ENCODE results near the gene RASGEF1B. TPM values are rescaled to one million over a fixed set of nuclear protein-coding genes. Genes with fewer than 3 reads are reported as not detected.

The RASGEF1B gene
- total RNA-seq, 1 experiment from 2014 or later, result 6.9 TPM

DNA sequence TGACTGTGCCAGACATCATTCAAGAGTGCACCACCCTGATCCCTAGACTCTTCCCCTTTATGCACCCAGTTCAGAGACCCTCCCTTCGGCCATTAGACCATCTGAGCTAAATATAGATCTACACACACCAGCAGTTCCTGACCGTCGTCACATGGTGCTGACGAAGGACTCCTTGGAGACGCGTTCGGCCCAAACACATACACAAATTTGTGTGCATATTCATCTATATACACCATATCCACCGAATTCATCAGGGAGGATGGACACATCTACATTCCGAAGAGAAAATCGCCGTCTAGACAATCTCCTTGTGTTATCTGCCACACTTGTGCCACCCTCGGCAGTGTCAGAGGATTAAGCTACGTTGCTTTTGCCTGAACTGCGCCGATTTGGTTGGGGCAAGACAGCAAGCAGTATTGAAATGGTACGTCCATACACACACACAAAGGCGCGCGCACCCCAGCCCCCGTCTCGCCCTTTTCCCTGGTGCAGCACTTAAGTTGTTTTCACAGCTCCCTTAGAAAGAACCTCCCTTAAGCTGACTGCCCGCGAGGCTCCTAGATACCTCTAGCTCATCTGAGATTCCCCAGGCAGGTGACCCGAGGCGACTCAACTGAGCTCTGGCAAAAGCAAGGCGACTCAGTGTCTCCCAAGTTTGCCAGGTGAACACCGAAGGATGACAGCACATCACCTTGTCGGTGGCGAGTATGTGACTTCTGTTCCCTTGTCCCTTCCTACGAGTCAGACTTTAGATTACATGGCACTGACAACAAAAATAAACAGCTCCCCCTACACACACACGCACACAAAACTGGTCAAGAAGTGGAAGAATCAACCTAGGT is 1.0 kb downstream of the RASGEF1B start:
- ChIA-PET CTCF (interaction anchor here (1.0 to 2.7 kb wide), 12 partner anchors 22 to 798 kb away, joined by 3 to 14 read pairs (median 4); no protein-coding TSS in a partner anchor), POLR2A (interaction anchor here (0.6 kb wide), 1 partner anchor 1207 kb away, joined by 3 read pairs; no protein-coding TSS in a partner anchor)
- Mint-ChIP-seq H3K36me3 (no peaks in the 10 kb centered on the region), H3K27ac (peak overlapping the region; percentile 40), H3K4me3 (peak overlapping the region; percentile 78), H3K9me3 (0 out of 2 replicates have a peak, but pooled peaks cover 3% of the 10 kb centered on the region), H3K27me3 (ENCODE audit: low read depth) (peaks cover 18% of the 10 kb centered on the region), H3K4me1 (peaks cover 46% of the 10 kb centered on the region)
- TF ChIP-seq ESRRA (CRISPR knock-in tag; IDR thresholded peaks at IDR 0.05; ENCODE audit: borderline replicate concordance), result no peak
- TF ChIP-seq, protein P1, sequence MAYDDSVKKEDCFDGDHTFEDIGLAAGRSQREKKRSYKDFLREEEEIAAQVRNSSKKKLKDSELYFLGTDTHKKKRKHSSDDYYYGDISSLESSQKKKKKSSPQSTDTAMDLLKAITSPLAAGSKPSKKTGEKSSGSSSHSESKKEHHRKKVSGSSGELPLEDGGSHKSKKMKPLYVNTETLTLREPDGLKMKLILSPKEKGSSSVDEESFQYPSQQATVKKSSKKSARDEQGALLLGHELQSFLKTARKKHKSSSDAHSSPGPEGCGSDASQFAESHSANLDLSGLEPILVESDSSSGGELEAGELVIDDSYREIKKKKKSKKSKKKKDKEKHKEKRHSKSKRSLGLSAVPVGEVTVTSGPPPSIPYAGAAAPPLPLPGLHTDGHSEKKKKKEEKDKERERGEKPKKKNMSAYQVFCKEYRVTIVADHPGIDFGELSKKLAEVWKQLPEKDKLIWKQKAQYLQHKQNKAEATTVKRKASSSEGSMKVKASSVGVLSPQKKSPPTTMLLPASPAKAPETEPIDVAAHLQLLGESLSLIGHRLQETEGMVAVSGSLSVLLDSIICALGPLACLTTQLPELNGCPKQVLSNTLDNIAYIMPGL (CRISPR knock-in tag; IDR thresholded peaks at IDR 0.05), result 0 out of 2 replicates have a peak, but pooled peaks have one; percentile 15
- ATAC-seq (peak; percentile 5), DNase-seq (ENCODE audit: low spot score) (peak; percentile 29)

DNA sequence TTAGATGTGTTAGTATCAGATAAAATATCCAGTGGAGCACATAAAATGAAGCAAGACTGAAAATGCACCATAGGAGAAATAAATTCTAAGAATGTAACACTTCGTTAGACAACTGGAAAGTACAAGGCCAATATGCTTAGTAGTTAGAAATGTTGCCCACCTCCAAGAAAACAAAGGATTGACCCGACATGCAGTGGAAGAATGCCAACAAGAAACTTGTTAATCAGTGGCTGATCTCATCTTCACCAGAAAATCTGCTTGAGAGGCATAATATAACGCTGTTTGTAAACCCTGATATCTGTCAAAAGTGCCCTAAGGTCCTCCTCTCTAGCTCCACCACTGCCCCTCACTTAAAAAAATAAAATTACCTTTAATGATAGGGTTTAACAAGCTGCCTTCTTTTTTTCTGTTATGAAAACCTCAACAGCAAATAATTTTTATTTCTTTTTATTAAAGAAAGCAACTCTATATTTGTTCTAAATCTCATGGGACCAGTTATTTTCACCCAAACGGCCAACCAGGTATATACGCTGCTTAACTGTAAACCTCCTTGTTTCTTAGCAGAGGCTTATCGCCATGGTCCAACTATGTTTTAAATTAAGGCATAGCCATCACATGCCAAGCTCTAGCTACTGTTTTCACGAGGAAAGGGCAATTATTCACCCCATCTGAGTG is 1.8 kb downstream of the RASGEF1B start:
- no peak for ATAC-seq
- peaks cover 54% of the 10 kb centered on the region for H3K4me1 Mint-ChIP-seq

DNA sequence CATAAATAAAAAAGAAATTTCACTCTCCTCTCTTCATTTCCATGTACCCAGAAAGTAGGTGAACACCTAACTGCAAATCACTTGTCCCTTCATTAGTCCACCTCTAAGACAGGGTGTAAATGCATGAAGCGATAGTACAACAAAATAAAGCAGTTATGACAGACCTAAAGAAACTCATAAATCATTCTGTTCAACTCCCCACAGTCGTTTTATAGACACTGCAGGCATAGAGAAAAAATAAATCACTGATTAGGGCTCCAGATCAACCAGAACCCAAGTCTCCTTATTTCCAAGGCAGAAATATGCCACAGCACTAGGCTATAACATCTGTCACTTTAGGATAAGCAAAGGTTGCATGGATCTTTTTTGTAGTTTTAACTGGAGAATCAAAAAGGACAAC is 3.0 kb downstream of the RASGEF1B start:
- ChIA-PET CTCF (interaction anchor here (0.9 kb wide), 1 partner anchor 377 kb away, joined by 3 read pairs; no protein-coding TSS in a partner anchor), POLR2A (no interaction called here)
- Mint-ChIP-seq H3K27ac (no peak overlapping the region), H3K4me1 (peaks cover 64% of the 10 kb centered on the region), H3K36me3 (no peaks in the 10 kb centered on the region), H3K9me3 (no peaks in the 10 kb centered on the region), H3K4me3 (no peak overlapping the region), H3K27me3 (ENCODE audit: low read depth) (peaks cover 16% of the 10 kb centered on the region)
- ATAC-seq (no peak), DNase-seq (ENCODE audit: low spot score) (no peak)
- no peak for TF ChIP-seq ATF1 (CRISPR knock-in tag; IDR thresholded peaks at IDR 0.05)
- TF ChIP-seq ZNF671 (CRISPR knock-in tag; IDR thresholded peaks at IDR 0.05), result no peak
- TF ChIP-seq SP1 (CRISPR knock-in tag; conservative IDR thresholded peaks at IDR 0.05), result no peak
- TF ChIP-seq FOXK1 (CRISPR knock-in tag; IDR thresholded peaks at IDR 0.05), result no peak
- no peak for TF ChIP-seq HMGA2 (CRISPR knock-in tag; IDR thresholded peaks at IDR 0.05)
- no peak for TF ChIP-seq ZNF423 (CRISPR knock-in tag; IDR thresholded peaks at IDR 0.05)
- TF ChIP-seq, protein P2, sequence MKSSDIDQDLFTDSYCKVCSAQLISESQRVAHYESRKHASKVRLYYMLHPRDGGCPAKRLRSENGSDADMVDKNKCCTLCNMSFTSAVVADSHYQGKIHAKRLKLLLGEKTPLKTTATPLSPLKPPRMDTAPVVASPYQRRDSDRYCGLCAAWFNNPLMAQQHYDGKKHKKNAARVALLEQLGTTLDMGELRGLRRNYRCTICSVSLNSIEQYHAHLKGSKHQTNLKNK (CRISPR knock-in tag; IDR thresholded peaks at IDR 0.05), result no peak
- TF ChIP-seq, protein P3, sequence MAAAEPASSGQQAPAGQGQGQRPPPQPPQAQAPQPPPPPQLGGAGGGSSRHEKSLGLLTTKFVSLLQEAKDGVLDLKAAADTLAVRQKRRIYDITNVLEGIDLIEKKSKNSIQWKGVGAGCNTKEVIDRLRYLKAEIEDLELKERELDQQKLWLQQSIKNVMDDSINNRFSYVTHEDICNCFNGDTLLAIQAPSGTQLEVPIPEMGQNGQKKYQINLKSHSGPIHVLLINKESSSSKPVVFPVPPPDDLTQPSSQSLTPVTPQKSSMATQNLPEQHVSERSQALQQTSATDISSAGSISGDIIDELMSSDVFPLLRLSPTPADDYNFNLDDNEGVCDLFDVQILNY (CRISPR knock-in tag; IDR thresholded peaks at IDR 0.05), result no peak
- TF ChIP-seq, protein P4, sequence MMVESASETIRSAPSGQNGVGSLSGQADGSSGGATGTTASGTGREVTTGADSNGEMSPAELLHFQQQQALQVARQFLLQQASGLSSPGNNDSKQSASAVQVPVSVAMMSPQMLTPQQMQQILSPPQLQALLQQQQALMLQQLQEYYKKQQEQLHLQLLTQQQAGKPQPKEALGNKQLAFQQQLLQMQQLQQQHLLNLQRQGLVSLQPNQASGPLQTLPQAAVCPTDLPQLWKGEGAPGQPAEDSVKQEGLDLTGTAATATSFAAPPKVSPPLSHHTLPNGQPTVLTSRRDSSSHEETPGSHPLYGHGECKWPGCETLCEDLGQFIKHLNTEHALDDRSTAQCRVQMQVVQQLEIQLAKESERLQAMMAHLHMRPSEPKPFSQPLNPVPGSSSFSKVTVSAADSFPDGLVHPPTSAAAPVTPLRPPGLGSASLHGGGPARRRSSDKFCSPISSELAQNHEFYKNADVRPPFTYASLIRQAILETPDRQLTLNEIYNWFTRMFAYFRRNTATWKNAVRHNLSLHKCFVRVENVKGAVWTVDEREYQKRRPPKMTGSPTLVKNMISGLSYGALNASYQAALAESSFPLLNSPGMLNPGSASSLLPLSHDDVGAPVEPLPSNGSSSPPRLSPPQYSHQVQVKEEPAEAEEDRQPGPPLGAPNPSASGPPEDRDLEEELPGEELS (CRISPR knock-in tag; IDR thresholded peaks at IDR 0.05), result no peak
- TF ChIP-seq GTF2I (CRISPR knock-in tag; conservative IDR thresholded peaks at IDR 0.05), result no peak
- no peak for TF ChIP-seq CREM (CRISPR knock-in tag; IDR thresholded peaks at IDR 0.05)
- TF ChIP-seq, protein P5, sequence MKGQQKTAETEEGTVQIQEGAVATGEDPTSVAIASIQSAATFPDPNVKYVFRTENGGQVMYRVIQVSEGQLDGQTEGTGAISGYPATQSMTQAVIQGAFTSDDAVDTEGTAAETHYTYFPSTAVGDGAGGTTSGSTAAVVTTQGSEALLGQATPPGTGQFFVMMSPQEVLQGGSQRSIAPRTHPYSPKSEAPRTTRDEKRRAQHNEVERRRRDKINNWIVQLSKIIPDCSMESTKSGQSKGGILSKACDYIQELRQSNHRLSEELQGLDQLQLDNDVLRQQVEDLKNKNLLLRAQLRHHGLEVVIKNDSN (CRISPR knock-in tag; IDR thresholded peaks at IDR 0.05), result no peak
- TF ChIP-seq ZNF138 (CRISPR knock-in tag; conservative IDR thresholded peaks at IDR 0.05), result no peak
- no peak for TF ChIP-seq FOXP1 (CRISPR knock-in tag; IDR thresholded peaks at IDR 0.05; ENCODE audit: borderline replicate concordance)

More for the DNA sequence above, 1.8 kb downstream of the RASGEF1B start:
- H3K9me3 Mint-ChIP-seq, result 0 out of 2 replicates have a peak, but pooled peaks cover 3% of the 10 kb centered on the region
- H3K36me3 Mint-ChIP-seq, result no peaks in the 10 kb centered on the region
- no peak for DNase-seq (ENCODE audit: low spot score)
- H3K27me3 Mint-ChIP-seq (ENCODE audit: low read depth), result peaks cover 18% of the 10 kb centered on the region
- TF ChIP-seq NR1H2 (CRISPR knock-in tag; IDR thresholded peaks at IDR 0.05), result no peak
- no peak for TF ChIP-seq JAZF1 (CRISPR knock-in tag; IDR thresholded peaks at IDR 0.05)
- ChIA-PET POLR2A (no interaction called here), CTCF (interaction anchor here (0.9 to 2.7 kb wide), 9 partner anchors 22 to 798 kb away, joined by 3 to 14 read pairs (median 4); no protein-coding TSS in a partner anchor)
- H3K27ac Mint-ChIP-seq, result no peak overlapping the region
- peak overlapping the region; percentile 78 for H3K4me3 Mint-ChIP-seq

Data from WTC11 (cell line).